ENCODE results near the gene MAGEA9.
"Not testable (repeated sequence)": the region's sequence is repeated elsewhere in the genome, so short reads cannot be mapped to it uniquely, and the experiment has no call there.

Gene MAGEA9, protein sequence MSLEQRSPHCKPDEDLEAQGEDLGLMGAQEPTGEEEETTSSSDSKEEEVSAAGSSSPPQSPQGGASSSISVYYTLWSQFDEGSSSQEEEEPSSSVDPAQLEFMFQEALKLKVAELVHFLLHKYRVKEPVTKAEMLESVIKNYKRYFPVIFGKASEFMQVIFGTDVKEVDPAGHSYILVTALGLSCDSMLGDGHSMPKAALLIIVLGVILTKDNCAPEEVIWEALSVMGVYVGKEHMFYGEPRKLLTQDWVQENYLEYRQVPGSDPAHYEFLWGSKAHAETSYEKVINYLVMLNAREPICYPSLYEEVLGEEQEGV

DNA sequence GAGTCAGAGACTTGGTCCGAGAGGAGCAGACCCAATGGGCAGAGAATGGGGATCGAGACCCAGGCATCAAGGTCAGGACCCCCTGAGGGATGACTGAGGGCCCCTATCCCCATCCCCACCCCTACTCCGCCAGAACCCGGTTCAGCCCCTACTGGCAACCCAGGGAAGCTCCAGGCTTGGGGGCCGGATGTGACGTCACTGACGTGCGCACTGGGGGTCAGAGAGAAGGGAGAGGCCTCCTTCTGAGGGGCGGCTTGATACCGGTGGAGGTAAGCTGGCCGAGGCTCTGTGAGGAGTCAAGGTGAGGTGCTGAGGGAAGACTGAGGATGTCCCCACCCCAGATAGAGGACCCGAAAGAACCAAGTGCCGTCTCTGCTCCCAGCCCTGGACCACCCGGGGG lies at the start of gene MAGEA9:
Gene MAGEA9 (plus strand): TSS at position 204 of the 400 bp plus-strand sequence. CDS start 4,281 bp downstream, outside the sequence.
- DNase-seq (ENCODE audit: extremely low spot score, insufficient read length, low read depth); FAIRE-seq: not testable (repeated sequence)

DNA sequence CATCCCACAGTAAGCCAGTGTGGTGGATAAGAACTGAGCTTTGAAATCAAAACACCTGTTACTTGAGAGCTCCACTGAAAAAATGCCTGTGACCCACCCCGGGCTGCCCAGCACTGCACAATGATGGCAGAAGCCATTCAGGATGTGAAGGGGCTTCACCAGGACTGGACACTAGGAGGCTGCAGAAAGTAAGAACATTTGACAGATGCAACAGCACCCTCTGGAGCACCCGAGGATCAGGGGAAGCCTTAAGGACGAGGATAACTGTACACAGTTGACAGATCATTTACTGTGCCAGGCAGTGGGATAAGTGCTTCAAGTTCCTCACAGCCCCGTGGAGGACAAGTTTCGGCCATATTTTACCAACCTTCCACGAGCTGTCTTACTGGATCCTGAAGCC lies 39.5 kb upstream of the MAGEA9 start:
- peak; percentile 72 for FAIRE-seq
- DNase-seq (ENCODE audit: extremely low spot score, insufficient read length, low read depth): not testable (repeated sequence)

DNA sequence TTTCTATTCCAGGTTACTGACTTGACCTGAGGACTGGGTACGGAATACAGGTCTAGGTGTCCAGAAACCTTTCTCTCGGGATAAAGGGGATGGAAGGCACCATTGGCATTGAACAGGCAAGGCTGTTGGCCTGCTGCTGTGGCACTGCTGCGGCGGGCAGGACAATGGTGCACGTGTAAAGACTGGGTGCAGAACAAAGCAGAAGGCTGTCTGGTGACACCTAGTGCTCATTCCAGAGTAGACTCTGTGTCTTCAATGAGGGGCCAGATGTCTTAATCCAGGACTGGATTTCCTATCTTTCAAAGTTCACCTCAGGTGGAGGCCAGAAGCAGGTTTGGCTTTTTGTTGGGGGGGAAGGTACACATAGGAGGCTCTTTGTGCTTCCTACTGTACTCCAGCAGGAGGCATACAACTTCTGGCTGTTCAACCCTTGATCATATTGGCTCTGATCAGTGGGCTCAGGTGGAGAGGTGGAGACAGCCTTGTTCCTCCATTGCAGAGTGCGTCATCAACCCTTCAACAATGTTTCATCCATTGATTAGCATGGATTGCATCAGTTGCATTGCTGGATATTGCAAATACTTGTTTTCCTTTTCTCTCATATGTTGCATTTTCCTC lies 35.2 kb upstream of the MAGEA9 start:
- peak; percentile 88 for FAIRE-seq
- not testable (repeated sequence) for DNase-seq (ENCODE audit: extremely low spot score, insufficient read length, low read depth)

DNA sequence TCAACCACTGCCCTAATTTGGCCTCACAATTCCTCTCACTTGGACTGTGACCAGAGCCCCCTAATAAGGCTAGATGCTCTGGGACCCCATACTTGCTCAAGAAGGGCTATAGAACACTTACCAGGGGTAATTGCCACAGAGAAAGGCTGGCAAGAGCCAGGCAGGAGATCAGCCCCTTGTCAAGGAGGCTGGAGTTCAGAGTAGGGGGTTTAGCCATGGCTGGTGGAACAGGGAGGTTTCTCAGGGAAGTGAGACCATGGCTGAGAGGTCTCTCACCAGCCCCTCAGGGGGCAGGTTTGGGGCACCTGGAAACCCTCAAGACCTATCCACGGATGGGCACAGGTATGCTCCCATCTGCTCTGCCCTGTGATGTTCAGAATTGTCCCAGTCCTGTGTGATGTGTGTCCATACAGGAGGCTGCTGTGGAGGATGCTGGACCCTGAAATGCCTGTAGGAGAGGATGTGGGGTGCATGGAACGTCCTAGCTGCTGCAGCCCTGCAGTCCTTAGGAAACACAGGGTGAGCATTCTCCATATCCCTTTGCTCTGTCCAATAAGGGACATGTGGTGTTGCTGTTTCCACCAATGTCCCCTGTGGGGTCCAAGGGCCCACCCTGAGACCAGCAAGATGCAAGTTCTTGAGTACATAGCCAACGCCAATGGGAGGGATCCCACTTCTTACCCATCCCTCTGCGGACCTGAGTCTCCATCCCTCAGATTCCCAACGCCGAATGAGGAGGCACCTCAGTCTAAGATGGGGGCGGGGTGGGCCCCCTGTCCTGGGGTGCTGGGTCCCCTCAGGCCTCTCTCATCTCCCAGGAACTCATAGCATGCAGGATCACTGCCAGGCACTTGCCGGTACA lies 24.3 kb upstream of the MAGEA9 start:
- DNase-seq (ENCODE audit: extremely low spot score, insufficient read length, low read depth) (no peak), FAIRE-seq (peak; percentile 12)

DNA sequence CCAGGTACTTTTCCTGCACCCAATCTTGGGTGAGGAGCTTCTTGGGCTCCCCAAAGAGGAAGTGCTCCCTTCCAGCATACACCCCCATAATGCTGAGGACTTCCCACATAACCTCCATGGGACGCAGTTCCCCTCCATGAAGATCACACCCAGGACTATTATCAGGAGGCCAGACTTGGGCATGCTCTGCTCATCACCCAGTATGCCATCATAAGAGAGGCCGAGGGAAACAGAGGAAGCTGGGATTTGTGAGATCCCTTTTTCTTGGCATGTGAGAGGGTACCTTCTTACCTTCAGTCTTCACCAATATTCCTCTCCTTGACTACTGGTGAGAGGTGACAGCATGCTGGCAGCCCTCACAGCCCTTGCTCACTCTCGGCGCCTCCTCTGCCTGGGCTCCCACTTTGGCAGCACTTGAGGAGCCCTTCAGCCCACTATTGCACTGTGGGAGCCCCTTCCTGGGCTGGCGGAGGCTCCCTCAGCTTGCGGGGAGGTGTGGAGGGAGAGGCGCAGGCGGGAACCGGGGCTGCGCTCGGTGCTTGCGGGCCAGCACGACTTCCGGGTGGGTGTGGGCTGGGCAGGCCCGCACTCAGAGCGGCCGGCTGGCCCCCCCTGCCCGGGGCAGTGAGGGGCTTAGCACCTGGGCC lies 23.5 kb upstream of the MAGEA9 start:
- FAIRE-seq (no peak), DNase-seq (ENCODE audit: extremely low spot score, insufficient read length, low read depth) (no peak)

DNA sequence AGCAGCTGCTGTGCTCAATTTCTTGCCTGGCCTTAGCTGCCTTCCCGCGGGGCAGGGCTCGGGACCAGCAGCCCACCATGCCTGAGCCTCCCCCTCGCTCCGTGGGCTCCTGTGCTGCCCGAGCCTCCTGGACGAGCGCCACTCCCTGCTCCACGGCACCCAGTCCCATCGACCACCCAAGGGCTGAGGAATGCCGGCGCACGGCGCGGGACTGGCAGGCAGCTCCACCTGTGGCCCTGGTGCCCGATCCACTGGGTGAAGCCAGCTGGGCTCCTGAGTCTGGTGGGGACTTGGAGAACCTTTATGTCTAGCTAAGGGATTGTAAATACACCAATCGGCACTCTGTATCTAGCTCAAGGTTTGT lies 23.0 kb upstream of the MAGEA9 start:
- DNase-seq (ENCODE audit: extremely low spot score, insufficient read length, low read depth); FAIRE-seq: not testable (repeated sequence)

DNA sequence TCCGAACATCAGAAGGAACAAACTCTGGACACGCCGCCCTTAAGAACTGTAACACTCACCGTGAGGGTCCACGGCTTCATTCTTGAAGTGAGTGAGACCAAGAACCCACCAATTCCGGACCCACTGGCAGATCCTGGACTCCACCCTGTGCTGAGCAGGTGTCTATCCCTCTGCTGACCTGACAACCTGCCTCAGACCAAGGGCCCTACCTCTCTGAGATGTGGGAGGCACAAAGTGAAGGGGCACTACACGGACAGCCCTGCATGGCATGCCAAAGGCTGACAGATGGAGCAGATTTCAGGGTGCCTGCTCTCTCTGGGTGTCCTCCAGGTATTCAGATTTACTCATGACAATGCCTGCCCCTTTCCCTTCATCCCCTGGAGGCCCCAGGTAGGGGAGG lies 21.9 kb upstream of the MAGEA9 start:
- FAIRE-seq (no peak), DNase-seq (ENCODE audit: extremely low spot score, insufficient read length, low read depth) (no peak)

DNA sequence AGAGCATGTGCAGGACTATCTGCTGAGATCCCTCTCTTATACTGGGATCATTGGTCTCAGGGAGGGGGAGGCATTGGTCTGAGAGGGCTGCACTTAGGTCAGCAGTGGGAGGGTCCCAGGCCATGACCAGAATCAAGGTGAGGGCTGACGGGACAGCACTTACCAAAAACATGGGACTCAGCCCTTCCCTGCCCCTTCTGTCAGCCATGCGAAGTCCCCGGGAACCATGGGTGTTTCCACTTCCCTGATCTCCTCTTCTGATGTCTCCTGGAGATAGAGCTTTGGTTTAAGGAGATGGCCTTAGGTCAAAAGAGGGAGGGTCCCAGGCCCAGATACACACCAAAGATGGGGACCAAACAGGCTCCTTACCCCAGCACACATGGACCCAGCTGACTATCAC lies 20.8 kb upstream of the MAGEA9 start:
- DNase-seq (ENCODE audit: extremely low spot score, insufficient read length, low read depth) (no peak), FAIRE-seq (no peak)

DNA sequence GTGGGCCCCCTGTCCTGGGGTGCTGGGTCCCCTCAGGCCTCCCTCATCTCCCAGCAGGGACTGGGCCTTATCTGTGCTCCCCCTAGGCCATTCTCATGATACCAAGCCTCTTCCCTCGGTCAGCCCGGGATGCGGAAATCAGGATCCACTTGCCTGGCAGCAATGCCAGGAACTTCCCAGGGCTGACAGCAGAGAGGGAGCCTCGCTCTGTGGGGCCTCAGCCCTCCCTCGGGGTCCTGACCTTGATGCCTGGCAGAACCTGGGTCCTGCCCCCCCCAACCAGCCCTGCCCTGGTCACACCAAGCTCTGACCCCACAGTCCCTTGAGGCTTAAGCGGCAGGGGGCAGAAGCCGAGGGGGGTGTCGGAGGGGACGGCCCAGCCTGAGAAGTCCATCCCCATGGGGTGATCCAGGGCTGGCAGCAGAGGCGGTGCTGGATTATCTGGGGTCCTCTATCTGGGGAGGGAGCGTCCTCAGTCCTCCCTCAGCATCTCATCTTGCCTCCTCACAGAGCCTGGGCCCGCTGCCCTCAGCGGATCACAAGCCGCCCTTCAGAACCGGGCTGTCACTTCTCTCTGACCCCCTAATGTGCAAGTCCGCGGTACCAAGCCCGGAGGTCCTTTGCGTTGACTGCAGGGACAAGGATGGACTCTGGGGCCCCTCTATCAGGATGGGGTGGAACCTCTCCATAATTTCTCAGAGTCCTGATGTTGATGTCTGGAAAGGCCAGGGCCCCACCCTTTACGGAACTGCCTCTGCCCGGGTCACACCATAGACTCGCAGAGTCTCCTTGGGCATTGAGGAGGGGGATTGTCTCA lies 19.7 kb upstream of the MAGEA9 start:
- not testable (repeated sequence) for FAIRE-seq; DNase-seq (ENCODE audit: extremely low spot score, insufficient read length, low read depth)

DNA sequence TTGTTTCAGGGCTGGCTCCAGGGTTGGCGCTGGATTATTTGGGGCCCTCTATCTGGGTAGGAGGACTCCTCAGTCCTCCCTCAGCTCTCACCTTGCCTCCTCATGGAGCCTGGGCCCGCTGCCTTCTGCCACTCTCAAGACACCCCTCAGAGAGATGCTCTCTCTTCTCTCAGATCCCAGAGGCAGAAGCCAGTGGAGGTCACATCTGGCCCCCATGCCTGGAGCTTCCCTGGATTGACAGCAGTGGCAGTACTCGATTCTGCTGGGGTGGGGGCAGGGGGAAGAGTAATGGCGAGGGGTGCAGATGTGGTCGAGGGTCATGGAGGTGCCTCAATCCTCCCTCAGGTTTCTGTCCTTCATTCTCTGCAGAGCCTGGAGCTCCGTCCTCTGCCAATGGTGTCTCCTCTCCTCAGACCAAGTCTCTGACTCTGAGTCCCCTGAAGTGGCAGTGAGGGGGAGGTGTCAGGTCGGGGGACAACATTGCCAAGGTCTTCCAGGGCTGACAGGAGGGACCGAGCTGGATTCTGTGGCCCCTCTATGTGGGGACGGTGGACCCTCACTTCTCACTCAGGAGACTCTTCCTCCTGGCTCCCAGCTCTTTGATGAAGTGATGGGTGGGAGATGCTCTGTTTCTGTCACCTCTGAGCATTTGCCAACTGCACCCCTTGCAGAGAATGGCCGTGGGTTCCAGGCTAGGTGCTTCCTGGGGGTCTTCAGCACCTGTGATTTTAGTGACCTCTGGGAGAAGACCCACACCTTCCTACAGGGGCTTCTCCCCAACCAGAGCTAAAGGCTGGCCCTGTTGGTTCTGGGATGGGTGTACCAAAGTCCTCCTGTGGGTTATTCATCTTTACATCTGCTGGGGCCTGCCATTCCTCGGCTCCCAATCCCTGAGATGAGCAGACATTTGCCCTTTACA lies 18.8 kb upstream of the MAGEA9 start:
- DNase-seq (ENCODE audit: extremely low spot score, insufficient read length, low read depth): no peak
- no peak for FAIRE-seq

DNA sequence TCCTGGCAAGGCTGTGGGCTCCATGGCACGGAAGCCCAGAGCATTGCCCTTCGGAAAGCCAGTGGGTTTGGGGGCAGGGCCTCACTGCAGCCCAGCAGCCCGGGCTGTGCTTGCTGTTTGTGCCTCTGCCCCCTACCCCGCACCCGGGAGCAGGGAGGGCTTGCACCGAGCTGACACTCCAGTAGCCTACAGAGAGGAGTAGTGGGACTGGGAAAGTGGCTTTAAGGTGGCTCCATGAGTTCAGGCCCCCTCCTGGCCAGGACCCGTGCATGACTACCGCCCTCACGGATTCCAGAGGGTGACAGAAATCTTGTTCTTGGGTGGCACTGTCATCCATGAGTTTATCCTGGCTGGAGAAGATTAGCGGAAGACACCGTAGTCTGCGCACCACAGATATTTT lies 11.4 kb upstream of the MAGEA9 start:
- FAIRE-seq; DNase-seq (ENCODE audit: extremely low spot score, insufficient read length, low read depth): not testable (repeated sequence)

DNA sequence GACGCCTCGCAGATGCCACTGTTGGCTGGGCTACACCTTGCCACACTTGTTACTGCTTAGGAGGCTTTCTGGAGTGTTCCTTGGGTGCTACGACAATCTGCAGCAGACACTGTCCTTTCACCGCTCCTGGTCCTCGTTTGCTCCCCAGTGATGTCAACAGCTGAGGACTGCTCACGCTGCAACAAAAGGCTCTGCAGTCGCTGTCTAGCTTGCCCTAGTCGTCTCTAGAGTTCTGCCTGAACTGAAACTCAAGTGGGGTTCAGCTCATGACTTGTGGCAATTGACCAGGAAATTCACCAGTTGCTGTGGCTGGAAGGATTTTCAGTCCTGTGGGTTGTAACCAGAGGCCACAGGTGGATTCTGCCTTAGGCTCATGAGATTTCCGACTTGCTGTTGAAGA lies 8.7 kb upstream of the MAGEA9 start:
- peak; percentile 58 for FAIRE-seq

DNA sequence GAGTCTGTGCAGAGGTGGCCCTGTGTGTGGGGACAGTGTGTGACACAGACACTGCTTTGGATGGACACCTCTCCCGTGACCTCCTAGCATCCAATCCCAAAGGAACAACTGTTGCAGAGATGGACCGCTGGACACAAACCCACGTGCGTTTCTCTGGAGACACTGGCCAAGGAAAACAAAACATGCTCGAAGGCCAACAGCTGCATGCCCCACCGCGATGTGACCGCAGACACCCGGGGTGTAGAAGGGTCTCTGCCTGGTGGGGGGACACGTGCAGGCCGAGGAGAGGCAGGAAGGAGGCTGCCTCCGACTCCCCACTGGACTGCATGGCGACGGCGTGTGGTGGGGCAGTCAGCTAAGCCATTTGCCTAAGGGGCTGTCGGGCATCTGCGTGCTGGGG lies 8.0 kb upstream of the MAGEA9 start, which contains the start of gene HSFX1:
Gene HSFX1 (plus strand): TSS at position 301 of the 400 bp plus-strand sequence. CDS start 614 bp downstream, outside the sequence.
- DNase-seq (ENCODE audit: extremely low spot score, insufficient read length, low read depth); FAIRE-seq: not testable (repeated sequence)

More for the DNA sequence above, 8.7 kb upstream of the MAGEA9 start:
- DNase-seq (ENCODE audit: extremely low spot score, insufficient read length, low read depth): not testable (repeated sequence)

DNA sequence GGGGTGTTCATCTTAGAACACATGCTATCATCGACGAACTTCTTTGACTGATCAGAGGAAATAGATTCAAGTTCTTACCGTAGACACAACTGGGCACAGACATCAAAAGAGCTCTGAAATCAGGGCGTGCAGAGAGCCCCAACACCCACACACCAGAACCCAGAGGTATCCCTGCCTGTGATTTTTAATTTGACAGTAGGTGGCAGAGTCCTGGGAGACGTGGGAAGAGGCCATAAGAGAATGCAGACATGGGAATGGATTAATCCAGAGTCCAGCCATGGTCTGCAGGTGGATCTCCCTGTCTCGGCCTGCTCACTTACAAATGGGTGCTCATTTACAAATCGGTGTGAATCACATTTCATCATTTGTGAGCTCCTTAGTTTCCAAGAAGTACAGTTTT lies 3.7 kb upstream of the MAGEA9 start:
- DNase-seq (ENCODE audit: extremely low spot score, insufficient read length, low read depth): not testable (repeated sequence)
- FAIRE-seq: peak; percentile 65

DNA sequence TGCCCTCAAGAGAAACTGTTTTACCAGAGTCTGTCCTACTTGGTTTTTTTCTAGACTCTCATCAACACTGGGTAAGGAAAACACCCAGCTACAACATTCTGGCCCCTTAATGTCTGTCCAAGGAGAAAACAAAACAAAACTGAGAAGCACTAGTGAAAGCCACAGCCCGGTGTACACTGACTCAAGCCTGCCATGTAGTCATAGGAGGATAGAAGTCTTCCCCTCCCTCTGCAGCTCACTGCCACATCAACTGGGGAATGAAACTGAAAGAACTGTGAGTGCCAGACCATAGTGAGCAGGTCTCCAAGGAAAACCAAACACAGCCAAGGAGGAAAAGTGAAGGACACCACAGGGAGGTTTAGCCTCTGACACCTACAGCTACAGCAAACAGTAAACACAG lies 13.8 kb downstream of the MAGEA9 start:
- DNase-seq (ENCODE audit: extremely low spot score, insufficient read length, low read depth): not testable (repeated sequence)
- FAIRE-seq: peak; percentile 99

DNA sequence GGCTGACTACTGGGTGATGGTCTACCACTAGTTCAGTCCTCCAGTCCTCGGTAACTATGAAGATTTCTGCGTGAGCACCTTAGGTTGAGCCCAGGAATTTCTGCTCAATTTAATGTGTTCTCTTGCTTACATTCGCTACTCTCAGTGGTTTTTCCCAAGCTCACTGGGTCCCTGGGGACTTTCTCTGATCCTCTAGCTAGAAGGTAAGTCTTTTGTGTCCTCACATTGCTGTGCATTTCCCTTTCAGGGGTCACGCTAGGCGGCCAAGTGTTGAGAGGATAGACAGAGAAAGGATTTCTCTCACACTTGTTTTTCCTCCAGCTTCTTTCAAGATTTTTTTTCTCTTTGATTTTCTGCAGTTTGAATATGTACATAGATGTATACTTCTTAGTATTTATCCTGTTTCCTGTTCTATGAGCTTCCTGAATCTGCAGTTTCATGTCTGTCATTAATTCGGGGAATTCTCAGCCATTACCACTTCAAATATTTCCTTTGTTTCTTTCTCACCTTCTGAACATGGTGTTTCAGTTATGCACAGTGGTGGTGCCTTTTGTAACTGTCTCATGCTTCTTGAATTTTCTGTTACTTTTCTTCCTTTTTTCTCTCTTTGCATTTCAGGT lies 17.5 kb downstream of the MAGEA9 start:
- FAIRE-seq: peak; percentile 87
- DNase-seq (ENCODE audit: extremely low spot score, insufficient read length, low read depth): no peak

DNA sequence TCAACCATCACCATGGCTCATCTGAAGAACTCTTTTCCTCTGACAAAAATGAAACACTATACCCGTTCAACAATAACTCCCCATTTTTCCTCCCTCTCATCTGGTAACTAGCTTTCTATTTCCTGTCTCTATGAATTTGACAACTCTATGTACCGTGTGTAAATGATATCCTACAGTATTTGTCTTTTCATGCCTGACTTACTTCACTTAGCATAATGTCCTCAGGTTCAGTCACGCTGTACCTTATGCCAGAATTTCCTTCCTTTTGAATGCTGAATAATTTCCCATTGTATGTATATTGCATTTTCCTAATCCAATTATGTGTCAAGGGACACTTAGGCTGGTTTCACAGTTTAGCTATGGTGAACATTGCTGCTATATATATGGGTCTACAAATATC lies 18.2 kb downstream of the MAGEA9 start:
- FAIRE-seq (peak; percentile 53), DNase-seq (ENCODE audit: extremely low spot score, insufficient read length, low read depth) (no peak)

Data from GM18507 (cell line).